IPS-NIHi11 (cell line): ENCODE measurements around the gene KIF26A.

Source experiments
- DNase-seq: peaks from one replicate; pipeline ENCODE4 v3.0.0; 2012; ENCODE audit warnings: mixed read lengths, low spot score

The KIF26A gene

GRCh38 chr14:104177411-104177810 lies 39.0 kb downstream of the KIF26A start:
- no peak for DNase-seq

- no peak for DNase-seq
These were observed 39.9 kb downstream of the KIF26A start for GRCh38 chr14:104178279-104178678.

DNA sequence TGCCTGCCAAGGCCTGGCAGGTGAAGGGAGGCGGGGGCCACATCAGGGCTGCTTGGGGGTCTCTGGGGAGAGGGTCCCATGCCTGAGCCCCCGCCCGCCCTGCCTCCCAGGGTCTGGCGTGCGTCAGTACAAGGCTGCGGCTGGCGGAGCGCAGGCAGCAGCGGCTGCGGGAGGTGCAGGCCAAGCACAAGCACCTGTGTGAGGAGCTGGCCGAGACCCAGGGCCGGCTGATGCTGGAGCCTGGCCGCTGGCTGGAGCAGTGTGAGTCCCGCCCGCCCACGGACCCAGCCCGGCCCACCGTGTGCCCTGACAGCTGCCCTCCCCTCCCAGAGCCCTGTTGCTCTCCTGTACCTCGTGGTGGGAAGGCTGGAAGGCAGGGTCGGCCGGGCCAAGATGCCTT lies 40.7 kb downstream of the KIF26A start:
- no peak for DNase-seq

GRCh38 chr14:104179564-104180129 lies 41.3 kb downstream of the KIF26A start:
- no peak for DNase-seq

DNA sequence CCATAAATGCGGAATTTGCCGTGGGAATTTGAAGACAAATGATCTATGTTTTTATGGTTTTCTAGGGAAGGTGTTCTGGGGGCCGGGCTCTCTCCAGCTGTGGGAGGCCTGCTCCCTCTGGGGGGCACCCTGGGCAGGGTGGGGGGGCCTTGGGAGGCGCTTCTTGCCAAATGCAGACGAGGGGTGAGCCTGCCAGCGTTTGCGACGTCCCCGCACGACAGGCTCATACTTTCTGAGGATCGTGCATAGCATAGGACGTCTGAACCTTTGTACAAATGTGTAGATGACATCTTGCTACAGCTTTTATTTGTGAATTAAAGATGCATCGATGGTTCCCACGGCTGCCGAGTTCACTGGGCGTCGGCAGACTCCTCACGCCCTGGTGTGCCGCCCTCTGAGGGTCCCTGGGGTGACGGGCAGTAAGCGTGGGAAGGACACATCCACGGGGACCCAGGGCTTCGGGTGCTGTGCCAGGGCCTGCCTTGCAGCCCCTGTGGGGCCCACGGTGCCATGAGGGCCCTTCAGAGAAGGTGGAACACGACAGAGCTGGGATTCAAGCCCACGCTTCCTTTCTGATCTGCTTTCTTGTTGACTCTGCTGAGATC lies 42.3 kb downstream of the KIF26A start:
- DNase-seq, result no peak

DNA sequence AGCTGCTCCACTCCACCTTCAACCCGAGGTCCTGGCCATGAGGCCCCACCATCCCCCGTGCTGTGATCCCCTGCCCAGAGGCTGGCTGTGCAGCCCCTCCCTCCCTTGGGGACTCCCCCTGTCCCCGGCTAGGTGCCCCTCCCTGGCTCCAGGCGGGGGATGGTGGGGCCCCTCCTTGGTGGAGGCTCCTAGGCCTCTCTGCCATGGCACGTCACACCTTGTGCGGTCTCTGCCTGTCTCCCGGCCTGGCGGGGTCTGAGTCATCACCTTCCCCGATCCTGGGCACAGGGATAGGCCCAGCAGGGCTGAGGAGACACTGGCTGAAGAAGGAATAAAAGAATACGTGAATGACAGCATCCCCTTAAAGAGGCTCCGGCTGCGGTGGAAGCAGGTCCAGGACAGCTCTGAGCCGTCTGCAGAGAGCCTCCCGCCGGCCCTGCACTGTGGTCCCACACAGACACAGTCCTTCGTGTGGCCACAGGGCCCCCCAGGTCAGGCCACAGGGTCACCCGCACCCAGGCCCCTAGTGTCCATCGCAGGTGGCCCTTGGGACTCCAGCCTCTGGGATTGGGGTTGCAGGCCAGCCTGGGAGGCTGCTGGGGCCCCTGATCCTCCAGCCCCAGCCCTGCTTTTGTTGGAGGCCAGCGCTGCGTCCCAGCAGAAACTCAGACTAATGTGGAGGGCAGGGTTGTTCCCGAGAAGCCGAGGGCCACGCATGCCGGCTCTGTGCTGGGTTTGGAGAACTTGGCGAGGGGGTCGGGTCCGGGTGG lies 43.6 kb downstream of the KIF26A start:
- no peak for DNase-seq

GRCh38 chr14:104182857-104183425 lies 44.6 kb downstream of the KIF26A start:
- no peak for DNase-seq

- no peak for DNase-seq
These were observed 45.4 kb downstream of the KIF26A start for GRCh38 chr14:104183796-104184195.

GRCh38 chr14:104184506-104184905 lies 46.1 kb downstream of the KIF26A start:
- no peak for DNase-seq

- DNase-seq, result no peak
These were observed 46.6 kb downstream of the KIF26A start for GRCh38 chr14:104184911-104185499.

DNA sequence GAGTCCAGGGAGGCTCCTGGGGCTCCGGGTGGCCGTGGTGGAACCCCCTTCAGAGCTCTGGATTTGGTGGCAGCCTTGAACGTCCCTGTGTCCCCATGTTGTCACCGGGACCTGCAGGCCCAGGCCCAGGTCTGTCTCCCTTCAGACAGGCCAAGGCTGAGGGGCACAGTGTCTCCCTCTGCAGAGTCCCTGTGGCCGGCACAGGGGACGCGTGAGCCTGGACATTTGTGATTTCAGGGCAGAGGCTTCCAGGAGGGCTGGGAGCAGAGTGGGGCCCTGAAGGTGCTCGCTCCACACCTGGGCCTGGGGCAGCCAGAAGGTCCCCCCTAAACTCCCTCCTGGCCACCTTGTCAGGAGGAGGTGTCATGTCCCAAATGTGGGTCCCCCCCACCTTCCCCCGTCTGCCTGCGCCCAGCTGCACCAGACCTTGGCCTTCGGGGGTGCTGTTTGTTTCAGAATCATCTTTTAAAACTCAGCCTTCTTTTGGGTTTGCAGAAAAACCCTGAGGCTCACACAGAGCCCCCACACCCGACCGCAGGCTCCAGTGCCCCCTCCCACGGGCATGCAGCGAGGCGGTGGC lies 47.6 kb downstream of the KIF26A start:
- no peak for DNase-seq

DNA sequence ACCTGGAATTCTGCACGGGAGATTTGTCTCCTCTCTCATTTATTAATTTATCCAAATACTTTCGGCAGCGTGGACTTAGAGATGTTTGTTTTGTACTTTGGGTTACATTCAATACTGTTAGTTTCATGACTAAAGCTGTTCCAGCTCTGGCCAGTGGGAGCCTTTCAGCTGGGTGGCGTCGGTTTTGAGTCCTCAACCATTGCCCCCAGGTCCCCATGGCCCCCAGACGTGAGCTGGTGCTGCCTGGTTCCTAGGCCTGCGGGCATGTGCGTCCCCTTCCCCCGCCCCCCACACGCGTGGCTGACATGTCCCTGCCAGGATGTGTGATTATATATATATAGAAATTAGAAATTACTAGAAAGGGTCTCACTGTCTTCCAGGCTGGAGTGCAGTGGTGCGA lies 48.2 kb downstream of the KIF26A start:
- DNase-seq, result no peak

- DNase-seq, result no peak
These were observed 48.9 kb downstream of the KIF26A start for GRCh38 chr14:104187121-104187889.

GRCh38 chr14:104187931-104188726 lies 49.7 kb downstream of the KIF26A start:
- no peak for DNase-seq

GRCh38 chr14:104188727-104189400 lies 50.5 kb downstream of the KIF26A start:
- DNase-seq, result no peak

DNA sequence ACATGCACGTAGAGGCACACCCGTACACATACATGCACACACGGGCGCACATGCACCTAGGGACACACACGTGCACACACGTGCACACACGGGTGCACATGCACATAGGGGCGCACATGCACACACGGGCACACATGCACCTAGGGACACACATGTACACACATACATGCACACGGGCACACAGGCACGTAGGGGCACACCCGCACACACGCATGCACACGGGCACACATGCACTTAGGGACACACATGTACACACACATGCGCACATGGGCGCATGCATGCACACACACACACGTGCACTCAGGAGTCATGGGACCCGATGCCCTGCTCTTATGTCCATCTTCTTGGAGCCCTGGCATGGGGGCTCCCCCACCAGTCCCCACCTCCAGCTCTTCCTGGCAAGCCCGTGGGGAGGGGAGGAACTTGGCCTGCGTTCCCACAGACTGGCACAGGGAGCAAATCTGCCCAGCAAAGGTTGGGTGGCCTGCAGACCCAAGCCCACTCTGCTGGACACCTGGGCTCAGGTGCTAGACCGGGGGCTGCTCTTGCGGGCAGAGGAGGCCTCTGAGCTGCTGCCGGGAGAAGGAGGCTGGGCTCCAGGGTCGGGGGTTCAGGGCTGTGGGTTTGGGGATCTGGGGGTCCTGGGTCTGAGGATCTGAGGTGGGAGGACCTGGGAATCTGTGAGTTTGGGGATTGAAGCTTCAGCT lies 51.4 kb downstream of the KIF26A start:
- DNase-seq, result no peak

DNA sequence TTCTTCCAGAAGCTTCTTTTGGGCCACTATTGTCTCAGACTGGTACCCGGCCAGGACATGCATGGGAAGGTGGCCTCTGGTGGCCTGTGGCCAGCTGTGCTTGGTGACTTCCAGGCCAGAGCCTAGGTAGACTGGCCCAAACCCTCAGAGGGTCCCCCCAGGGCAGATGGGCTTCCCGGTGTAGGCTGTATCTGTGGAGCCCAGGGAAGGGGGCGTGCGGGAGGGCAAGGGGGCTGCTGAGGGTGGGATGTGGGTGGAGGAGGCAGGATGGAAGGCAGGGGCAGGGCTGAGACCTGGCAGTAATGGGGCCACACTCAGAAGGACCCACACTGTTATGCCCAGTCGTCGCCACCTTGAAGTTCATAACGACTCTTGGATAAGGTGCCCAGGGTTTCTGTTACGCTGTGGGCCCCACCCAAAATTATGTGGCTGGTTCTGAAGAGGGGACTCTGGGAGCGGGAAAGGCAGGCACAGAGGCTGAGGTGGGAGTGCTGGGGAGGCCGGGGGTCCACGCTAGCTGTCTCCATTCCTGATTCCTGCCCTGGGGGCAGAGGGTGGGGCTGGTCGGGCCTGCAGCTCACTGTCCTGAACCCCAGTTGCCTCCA lies 52.1 kb downstream of the KIF26A start:
- DNase-seq, result no peak

DNA sequence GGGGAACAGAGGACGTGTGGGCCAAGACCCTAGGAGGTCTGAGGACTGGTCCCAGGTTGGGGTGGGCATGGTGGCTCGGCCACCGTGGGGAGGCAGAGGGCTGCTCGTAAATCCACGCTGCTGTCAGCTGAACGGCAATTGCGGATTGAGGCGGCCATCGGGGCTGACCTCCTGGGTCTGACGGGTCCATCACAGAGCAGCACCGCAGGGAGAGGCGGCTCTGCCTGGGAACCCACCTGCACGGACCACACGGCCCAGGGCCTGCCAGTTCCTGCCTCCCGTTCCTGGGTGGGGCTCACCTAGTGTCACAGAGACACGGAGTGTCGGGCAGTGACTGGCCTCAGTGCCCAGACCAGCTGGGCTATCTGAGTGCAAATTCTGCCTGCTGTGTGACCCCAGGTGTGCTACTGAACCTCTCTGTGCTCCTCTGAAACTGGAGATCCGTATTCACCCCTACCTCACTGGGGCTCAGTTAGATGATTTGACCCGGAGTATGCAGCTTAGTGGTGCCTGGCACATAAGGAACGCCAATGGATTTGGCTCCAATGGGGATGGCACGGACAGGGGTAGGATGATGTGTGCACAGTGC lies 53.1 kb downstream of the KIF26A start:
- DNase-seq, result no peak
